GM19463 (cell line): ENCODE measurements around the gene PODN.

ENCODE experiments used
- ATAC-seq: cut with Tn5 transposase; IDR thresholded peaks from one replicate; pipeline ENCODE4 v1.9.1; 2021; ENCODE audit warnings: mild to moderate bottlenecking, moderate library complexity; ENCODE audit not compliant: unreplicated experiment

The PODN gene

GRCh38 chr1:53112861-53113260 is 50.8 kb downstream of the PODN start:
- ATAC-seq, result no peak

DNA sequence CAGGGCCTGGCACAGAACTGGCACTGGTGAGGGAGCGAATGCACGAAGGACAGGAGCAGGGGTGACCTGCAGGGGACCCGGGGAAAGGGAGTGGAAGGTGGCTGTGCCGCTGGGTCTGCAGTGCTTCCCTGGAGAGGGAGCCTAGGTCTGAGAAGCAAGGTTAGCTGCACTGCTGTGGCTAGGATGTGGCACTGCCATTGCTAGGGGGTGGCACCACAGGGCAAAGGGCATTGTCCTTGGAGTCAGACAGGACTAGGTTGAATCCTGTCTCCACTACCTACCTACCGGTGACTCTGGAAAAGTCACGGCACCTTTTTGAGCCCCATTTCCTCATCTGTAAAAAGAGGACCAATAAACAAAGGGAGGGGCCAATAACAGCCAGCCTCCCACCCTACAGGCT is 52.1 kb downstream of the PODN start:
- ATAC-seq, result no peak

DNA sequence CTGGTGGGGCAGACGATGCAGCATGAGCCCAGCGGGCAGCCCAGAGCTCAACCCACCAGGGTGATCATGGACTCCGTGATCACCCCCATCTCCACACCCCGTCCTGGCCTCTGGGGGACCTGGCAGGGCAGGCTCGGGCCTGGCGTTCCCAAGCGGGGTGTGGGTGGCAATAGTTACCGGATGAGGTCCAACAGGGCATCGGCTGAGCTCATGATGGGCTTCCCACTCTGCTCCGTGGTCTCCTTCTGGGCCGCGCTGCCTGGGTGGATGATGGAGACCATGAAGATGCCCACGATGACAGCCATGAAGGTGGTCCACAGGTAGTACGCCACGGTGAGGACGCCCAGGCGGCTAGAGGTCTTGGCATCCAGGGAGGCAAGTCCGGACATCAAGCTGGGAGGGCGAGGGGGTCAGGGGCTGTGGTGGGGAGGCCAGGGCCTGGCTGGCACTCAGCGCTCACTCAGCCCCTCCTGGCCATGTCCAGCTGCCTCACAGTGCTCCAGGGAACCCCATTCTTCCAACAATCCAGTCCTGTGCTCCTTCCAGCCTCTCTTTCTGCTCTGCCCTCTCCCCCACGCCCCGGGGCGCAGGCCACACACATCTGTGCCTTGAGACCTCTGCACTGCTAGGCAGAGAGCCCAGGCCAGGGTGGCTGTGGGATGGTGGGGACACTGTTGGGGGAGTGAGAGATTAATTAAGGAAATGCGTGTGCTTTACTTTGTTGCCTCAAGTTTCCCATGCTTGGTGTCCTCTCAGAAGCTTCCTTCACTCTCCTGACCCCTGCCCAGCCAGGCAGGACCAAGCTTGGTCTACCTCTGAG is 52.8 kb downstream of the PODN start:
- ATAC-seq, result no peak

- no peak for ATAC-seq
Measured at GRCh38 chr1:53115403-53116306, 53.6 kb downstream of the PODN start.

DNA sequence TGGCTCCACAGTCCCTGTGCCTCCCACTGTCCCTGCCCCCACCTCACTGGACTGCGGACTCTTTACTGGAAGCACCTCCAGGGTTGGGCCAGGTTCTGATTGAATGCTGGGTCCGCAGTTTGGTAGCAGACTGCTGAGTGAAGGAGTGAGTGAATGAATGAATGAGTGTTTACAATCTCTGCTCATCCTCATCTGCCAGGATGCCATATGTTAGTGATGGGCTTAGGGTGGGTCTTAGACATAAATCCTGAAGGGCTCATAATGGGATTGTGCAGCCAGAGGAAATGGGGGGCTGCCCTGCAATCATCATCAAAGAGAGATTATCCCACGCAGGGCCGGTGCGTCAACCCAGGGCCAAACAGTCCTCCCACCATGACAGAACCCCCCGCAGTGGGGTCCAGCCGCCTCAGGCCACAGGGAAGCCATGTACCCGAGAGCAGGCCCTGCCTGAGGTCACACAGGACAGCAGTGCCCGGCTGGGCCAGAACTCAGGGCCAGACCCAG is 54.3 kb downstream of the PODN start:
- no peak for ATAC-seq

- no peak for ATAC-seq
Measured at GRCh38 chr1:53116933-53117600, 55.1 kb downstream of the PODN start.

GRCh38 chr1:53117836-53118235 is 55.8 kb downstream of the PODN start:
- ATAC-seq, result no peak

DNA sequence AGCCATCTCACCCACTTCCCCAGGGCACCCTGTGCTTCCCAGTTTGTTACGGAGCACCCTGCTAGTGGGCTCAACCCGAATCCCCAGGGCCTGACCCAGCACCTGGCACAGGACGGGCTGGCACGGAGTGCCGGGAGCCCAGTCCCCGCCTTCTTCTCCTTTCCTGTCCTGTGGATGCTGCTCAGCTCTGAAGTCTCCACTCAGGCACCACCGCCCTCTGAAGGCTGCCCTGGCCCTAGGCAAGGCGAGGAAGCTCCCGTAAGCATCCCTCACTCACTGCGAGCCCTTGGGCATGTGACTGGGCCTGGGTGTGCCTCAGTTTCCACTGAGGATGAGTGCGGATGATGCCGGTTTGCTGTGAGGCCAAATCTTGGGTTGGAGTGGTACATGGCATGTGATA is 58.6 kb downstream of the PODN start:
- no peak for ATAC-seq

- ATAC-seq, result no peak
Measured at GRCh38 chr1:53121319-53122172, 59.5 kb downstream of the PODN start.

DNA sequence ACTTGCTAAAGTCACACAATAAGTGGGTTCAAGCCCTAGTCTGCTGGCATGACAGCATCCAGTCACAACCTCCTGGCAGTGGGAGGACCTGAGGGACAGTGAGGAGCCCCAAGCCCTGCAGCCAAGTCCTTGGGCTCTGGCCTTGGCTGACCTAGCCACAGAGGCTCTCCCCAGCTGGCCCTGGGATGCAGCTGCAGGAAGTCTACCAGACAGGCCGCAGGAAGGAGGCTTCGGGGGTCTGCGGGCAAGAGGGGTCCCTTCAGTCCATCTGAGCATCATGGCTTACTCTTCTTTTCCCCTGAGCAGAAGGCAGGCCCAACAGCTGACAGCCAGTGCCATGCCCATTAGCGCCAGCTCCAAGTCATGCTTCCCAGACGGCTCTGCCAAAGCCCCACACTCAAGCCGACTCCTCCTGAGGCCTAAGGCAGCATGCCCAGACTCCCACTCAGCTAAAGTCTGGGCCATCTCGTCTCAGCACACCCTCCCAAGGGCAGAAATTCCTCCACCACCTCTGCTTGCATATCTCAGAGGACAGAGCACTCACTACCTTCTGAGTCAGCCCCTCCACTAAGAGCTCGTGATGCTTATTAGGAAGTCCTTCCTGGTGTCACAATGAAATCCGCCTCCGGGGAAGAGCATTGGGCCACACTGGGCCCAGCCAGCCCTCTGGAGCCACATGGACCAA is 60.3 kb downstream of the PODN start:
- no peak for ATAC-seq

GRCh38 chr1:53122961-53123413 is 61.0 kb downstream of the PODN start:
- no peak for ATAC-seq

GRCh38 chr1:53123453-53124140 is 61.6 kb downstream of the PODN start:
- ATAC-seq, result no peak

DNA sequence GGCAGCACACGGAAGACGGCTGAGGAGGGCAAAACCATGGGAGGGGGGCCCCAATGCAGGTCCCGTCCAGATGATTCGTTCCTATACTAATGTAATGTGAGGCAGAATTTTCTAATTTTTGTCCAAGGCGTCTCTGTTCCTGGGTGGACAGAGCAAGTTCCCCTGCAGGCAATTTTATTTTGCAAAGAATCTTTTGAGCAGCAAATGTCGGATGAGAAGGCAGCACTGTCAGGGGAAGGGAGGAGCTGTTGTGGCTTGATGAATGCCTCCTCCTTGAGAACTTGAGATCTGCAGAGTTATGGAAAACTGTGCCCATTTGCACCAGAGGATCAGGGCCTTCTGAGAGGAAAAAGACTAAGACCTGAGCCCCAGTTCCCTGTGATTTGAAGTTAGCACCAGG is 63.1 kb downstream of the PODN start:
- no peak for ATAC-seq

DNA sequence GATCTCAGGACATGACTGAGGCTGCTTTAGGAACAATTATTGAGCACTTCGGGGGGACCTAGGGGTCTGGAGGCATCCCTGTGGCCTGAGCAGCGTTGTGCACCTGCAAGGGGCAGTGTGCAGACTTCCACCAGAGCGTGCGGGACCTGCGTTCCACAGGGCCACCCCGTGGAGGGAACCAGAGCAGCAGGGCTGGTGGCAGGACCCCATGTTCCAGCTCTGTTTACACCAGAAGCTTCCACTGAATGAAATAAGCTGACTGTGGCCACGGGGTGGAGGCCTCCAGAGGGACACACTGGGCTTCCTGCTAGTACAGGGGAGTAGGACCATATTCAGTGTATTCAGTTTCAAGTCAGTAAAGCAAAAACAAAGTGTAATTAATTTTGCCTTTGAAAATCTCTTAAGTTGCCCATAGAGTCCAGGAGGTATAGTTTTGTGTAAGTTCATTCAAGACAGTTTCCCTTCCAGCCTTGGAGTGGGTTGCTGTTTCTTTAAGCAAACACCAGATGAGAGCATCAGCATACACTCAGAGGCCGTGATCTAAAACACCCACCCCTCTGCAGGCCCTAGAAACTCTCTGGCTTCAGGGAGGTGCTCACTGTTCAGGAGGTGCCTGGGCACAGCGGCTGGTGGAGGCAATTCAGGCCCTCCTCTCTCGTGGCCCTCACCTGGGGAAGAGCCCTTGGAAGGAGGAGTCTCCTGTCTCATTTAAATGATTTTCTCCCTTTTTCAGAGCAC is 63.8 kb downstream of the PODN start:
- ATAC-seq, result no peak

GRCh38 chr1:53126495-53126894 is 64.5 kb downstream of the PODN start:
- ATAC-seq, result no peak

GRCh38 chr1:53127546-53127945 is 65.5 kb downstream of the PODN start:
- ATAC-seq, result no peak

DNA sequence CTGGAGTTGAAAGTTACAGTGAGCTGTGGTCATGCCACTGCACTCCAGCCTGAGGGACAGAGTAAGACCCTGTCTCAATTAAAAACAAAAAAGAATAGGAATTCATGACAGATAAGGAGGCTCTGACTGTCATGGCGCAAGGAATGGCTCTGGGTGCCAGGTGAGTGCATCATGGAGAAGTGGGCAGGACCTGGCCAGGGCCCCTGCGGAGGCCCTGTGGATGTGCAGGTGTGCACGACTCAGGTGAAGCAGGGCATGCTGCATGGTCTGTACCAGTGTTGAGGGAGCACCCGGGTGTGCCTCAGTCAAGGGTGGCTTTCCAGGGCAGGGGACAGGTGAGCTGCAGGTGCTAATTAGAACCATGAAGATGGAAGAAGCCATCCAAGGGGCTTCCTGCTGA is 66.4 kb downstream of the PODN start:
- ATAC-seq, result no peak

GRCh38 chr1:53129891-53130597 is 68.0 kb downstream of the PODN start:
- no peak for ATAC-seq
